NCI-H187 (cell line): ENCODE data around the gene MMGT1.
"Not testable (repeated sequence)": the region's sequence is repeated elsewhere in the genome, so short reads cannot be mapped to it uniquely, and the experiment has no call there.

ENCODE experiments used
- DNase-seq, 2 experiments: peaks; one replicate each; lab custom pipeline; 2025; lab: John Stamatoyannopoulos, UW

The MMGT1 gene

DNA sequence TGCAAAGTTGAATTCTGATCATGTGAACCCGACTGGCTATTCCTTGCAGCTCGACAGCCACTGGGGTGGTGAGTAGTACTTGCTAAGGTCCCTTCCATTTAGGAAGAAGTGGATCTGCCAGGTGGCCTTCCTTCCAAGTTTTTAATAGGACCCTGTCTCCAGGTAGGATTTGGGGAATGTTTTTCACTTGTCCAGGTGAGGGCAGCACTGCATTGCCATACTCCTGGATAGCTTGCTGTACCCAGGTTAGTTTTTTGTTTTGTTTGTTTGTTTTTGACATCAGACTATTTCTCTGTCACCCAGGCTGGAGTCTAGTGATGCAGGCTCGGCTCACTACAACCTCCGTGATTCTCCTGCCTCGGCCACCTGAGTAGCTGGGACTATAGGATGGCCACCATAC is 50.4 kb downstream of the MMGT1 start:
- DNase-seq: no peak

GRCh38 chrX:135920516-135920915 is 53.3 kb downstream of the MMGT1 start:
- DNase-seq: not testable (repeated sequence)

- no peak for DNase-seq
Observed at GRCh38 chrX:135914404-135914803, 59.4 kb downstream of the MMGT1 start.
